Measurements from ENCODE around the gene OTUD7B. TPM values are rescaled to one million over a fixed set of nuclear protein-coding genes. Genes with fewer than 3 reads are reported as not detected.

Gene OTUD7B
- total and polyA plus RNA-seq, 10 of the 15 experiments (the other 5 are each of a cell fraction or from before 2014, with no cell fraction given): 1.7 to 24.9 (median 6.6) TPM

DNA sequence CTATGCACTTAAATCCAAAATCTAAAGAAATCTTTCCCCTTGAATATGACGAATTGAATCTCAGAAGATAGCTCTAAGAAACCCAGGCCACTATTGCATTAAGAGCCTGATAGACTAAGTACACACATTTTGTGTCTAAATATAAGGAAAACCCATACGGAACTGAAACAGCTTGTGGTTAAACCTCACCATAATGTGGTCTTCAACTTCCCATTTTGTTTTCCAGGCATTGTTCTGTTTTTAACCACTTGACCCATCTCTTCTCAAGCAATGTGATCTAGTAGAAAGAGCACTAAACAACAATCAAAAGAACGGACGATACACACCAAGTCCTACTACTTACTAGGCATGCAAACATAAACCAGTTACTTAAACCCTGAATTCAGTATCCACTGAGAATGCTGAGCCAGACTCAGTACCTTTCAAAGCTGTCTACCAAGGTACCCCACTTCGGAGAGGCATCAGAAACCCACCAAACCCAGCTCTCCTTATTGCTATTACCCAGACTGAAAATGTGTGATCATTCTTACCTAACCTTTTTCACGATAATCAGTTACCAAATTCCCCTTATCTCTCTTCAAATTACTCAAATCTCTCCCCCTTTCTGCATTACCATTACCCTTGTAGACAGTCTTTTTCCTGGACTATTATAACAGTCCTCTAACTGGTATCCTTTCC lies 12.8 kb downstream of the OTUD7B start:
- in situ Hi-C loops (cut with MboI) (no loop called here), intact Hi-C loops (cut with micrococcal nuclease; ENCODE audit: unreplicated experiment) (no loop called here)
- ATAC-seq: peak; percentile 89
- no peak overlapping the region for H2AFZ ChIP-seq (ENCODE audit: control insufficient read depth, low read depth, low read length)
- no peak overlapping the region for H3K9ac ChIP-seq (ENCODE audit: control insufficient read depth, insufficient read depth, low read length)
- peak; percentile 97 for DNase-seq (ENCODE audit: low read depth, low spot score)
- no peaks in the 10 kb centered on the region for H3K9me3 ChIP-seq (replicated peaks; ENCODE audit: control insufficient read depth, insufficient read depth, low read length)
- H3K4me2 ChIP-seq (ENCODE audit: control insufficient read depth, insufficient read depth): peak overlapping the region; percentile 88
- ChIA-PET SMC1A (ENCODE audit: uncharacterized antibody, unreplicated experiment) (interaction anchor here (0.6 to 6.4 kb wide), 14 partner anchors 11 to 235 kb away, joined by 3 to 73 read pairs (median 4); partner anchors contain the start of gene OTUD7B), RAD21 (ENCODE audit: unreplicated experiment) (interaction anchor here (0.7 to 5.3 kb wide), 8 partner anchors 13 to 189 kb away, joined by 3 to 29 read pairs (median 4); partner anchors contain the start of genes OTUD7B and SF3B4), CTCF (interaction anchor here (0.8 to 2.3 kb wide), 9 partner anchors 10 to 190 kb away, joined by 3 to 10 read pairs (median 5); partner anchors contain the start of gene OTUD7B), POLR2A (interaction anchor here (0.6 to 4.7 kb wide), 8 partner anchors 13 to 464 kb away, joined by 3 to 28 read pairs (median 5); partner anchors contain the start of gene OTUD7B)
- peak overlapping the region; percentile 39 for H3K4me3 ChIP-seq
- peaks cover 0 to 4% of the 10 kb centered on the region in 2 experiments; a peak in 2 of 4 replicates for H3K36me3 ChIP-seq (ENCODE audit: control insufficient read depth in 2 of 2, insufficient read depth in 2 of 2, low read length in 1 of 2)
- H3K27me3 ChIP-seq (replicated peaks in 1 of 2; ENCODE audit: control insufficient read depth in 2 of 2, insufficient read depth in 2 of 2, low read length in 1 of 2): no peaks in the 10 kb centered on the region
- BruUV-seq (replicated peaks): no TSS peak
- peak overlapping the region; percentile 55 for H3K27ac ChIP-seq (ENCODE audit: control insufficient read depth, insufficient read depth)
- peaks cover 31% of the 10 kb centered on the region; the same call in 1 of the 2 replicates for H3K4me1 ChIP-seq (ENCODE audit: control insufficient read depth, insufficient read depth, low read length)
- WGBS (ENCODE audit: insufficient coverage, insufficient replicate concordance, low lambda C conversion rate, missing lambda C conversion rate): 2% methylated on average over 6 of the region's 6 CpGs
- peak; percentile 94 for FAIRE-seq
- H4K20me1 ChIP-seq (ENCODE audit: control insufficient read depth, insufficient read depth): no peaks in the 10 kb centered on the region
- H3K79me2 ChIP-seq (ENCODE audit: control insufficient read depth, insufficient read depth, low read length): peaks cover 4% of the 10 kb centered on the region
- TF ChIP-seq TCF7 (IDR thresholded peaks at IDR 0.05; ENCODE audit: borderline replicate concordance) (no peak), IKZF2 (IDR thresholded peaks at IDR 0.05) (peak; percentile 99), PML (IDR thresholded peaks at IDR 0.05; ENCODE audit: low read length) (peak; percentile 92), FOXK2 (IDR thresholded peaks at IDR 0.05) (no peak), EGR1 (IDR thresholded peaks at IDR 0.05; ENCODE audit: borderline replicate concordance in 1 of 2, low read depth in 2 of 2, low read length in 2 of 2) (no peak), TARDBP (IDR thresholded peaks at IDR 0.05; ENCODE audit: borderline replicate concordance) (no peak), NR2C1 (IDR thresholded peaks at IDR 0.05) (no peak), IRF4 (IDR thresholded peaks at IDR 0.05; ENCODE audit: low read depth, low read length) (peak; percentile 93), RELA (IDR thresholded peaks at IDR 0.05; ENCODE audit: borderline replicate concordance, partially characterized antibody) (no peak), BHLHE40 (IDR thresholded peaks at IDR 0.05; ENCODE audit: borderline replicate concordance in 1 of 2, low read depth in 2 of 2, low read length in 1 of 2) (peak; percentile 33 to 59; a peak in 1 of 4 replicates), FOS (IDR thresholded peaks at IDR 0.05; ENCODE audit: borderline replicate concordance, extremely low read depth, insufficient read length) (no peak), SP1 (IDR thresholded peaks at IDR 0.05; ENCODE audit: low read depth, low read length) (peak; percentile 20), TCF12 (IDR thresholded peaks at IDR 0.05; ENCODE audit: low read depth, low read length) (no peak)
- TF ChIP-seq, protein P1, sequence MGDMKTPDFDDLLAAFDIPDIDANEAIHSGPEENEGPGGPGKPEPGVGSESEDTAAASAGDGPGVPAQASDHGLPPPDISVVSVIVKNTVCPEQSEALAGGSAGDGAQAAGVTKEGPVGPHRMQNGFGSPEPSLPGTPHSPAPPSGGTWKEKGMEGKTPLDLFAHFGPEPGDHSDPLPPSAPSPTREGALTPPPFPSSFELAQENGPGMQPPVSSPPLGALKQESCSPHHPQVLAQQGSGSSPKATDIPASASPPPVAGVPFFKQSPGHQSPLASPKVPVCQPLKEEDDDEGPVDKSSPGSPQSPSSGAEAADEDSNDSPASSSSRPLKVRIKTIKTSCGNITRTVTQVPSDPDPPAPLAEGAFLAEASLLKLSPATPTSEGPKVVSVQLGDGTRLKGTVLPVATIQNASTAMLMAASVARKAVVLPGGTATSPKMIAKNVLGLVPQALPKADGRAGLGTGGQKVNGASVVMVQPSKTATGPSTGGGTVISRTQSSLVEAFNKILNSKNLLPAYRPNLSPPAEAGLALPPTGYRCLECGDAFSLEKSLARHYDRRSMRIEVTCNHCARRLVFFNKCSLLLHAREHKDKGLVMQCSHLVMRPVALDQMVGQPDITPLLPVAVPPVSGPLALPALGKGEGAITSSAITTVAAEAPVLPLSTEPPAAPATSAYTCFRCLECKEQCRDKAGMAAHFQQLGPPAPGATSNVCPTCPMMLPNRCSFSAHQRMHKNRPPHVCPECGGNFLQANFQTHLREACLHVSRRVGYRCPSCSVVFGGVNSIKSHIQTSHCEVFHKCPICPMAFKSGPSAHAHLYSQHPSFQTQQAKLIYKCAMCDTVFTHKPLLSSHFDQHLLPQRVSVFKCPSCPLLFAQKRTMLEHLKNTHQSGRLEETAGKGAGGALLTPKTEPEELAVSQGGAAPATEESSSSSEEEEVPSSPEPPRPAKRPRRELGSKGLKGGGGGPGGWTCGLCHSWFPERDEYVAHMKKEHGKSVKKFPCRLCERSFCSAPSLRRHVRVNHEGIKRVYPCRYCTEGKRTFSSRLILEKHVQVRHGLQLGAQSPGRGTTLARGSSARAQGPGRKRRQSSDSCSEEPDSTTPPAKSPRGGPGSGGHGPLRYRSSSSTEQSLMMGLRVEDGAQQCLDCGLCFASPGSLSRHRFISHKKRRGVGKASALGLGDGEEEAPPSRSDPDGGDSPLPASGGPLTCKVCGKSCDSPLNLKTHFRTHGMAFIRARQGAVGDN (IDR thresholded peaks at IDR 0.05): no peak
- TF ChIP-seq, protein P2, sequence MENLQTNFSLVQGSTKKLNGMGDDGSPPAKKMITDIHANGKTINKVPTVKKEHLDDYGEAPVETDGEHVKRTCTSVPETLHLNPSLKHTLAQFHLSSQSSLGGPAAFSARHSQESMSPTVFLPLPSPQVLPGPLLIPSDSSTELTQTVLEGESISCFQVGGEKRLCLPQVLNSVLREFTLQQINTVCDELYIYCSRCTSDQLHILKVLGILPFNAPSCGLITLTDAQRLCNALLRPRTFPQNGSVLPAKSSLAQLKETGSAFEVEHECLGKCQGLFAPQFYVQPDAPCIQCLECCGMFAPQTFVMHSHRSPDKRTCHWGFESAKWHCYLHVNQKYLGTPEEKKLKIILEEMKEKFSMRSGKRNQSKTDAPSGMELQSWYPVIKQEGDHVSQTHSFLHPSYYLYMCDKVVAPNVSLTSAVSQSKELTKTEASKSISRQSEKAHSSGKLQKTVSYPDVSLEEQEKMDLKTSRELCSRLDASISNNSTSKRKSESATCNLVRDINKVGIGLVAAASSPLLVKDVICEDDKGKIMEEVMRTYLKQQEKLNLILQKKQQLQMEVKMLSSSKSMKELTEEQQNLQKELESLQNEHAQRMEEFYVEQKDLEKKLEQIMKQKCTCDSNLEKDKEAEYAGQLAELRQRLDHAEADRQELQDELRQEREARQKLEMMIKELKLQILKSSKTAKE (IDR thresholded peaks at IDR 0.05; ENCODE audit: low read depth, poor library complexity, severe bottlenecking): peak; percentile 81
- TF ChIP-seq, protein P3, sequence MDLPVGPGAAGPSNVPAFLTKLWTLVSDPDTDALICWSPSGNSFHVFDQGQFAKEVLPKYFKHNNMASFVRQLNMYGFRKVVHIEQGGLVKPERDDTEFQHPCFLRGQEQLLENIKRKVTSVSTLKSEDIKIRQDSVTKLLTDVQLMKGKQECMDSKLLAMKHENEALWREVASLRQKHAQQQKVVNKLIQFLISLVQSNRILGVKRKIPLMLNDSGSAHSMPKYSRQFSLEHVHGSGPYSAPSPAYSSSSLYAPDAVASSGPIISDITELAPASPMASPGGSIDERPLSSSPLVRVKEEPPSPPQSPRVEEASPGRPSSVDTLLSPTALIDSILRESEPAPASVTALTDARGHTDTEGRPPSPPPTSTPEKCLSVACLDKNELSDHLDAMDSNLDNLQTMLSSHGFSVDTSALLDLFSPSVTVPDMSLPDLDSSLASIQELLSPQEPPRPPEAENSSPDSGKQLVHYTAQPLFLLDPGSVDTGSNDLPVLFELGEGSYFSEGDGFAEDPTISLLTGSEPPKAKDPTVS (IDR thresholded peaks at IDR 0.05; ENCODE audit: low read depth, low read length): no peak
